PC-3 (cell line): ENCODE measurements around the gene ATP8A2. TPM values are rescaled to one million over a fixed set of nuclear protein-coding genes. Genes with fewer than 3 reads are reported as not detected.

Experiments used
- ATAC-seq: fragments of 200-7000 bp; cut with Tn5 transposase; 2 replicates; pipeline ENCODE4 v1.9.1; 2020; ENCODE audit warnings: mild to moderate bottlenecking, moderate library complexity
- BruUV-seq: library from RNA; stranded (reverse); fragments of 400-500 nt; replicated peaks from 2 replicates; lab custom pipeline; 2021; lab: Mats Ljungman, UMichigan
- CTCF ChIA-PET: fragments of 300-600 bp; sonication (Branson Sonifier 250); formaldehyde crosslinking; loops from one replicate; lab custom pipeline; 2022; ENCODE audit warnings: antibody characterized with exemption; lab: Charles Lee
- POLR2A ChIA-PET: fragments of 300-600 bp; sonication (Branson Sonifier 250); formaldehyde crosslinking; loops from one replicate; lab custom pipeline; 2022; ENCODE audit warnings: antibody characterized with exemption; ENCODE audit not compliant: unreplicated experiment; lab: Charles Lee
- DNase-seq: peaks from one replicate; pipeline ENCODE4 v3.0.0-alpha.2; 2015
- H2AFZ ChIP-seq: fragments of 300-600 bp; sonication (generic); 2 replicates; pipeline ENCODE4 v1.6.0; 2016; ENCODE audit warnings: antibody characterized with exemption, low read length
- H3F3A ChIP-seq: fragments of 300-600 bp; sonication (generic); one replicate; pipeline ENCODE4 v1.6.0; 2017; ENCODE audit warnings: antibody characterized with exemption, low read length, control low read depth, mild to moderate bottlenecking; ENCODE audit not compliant: unreplicated experiment
- H3K27ac ChIP-seq: fragments of 300-600 bp; sonication (generic); 2 replicates; pipeline ENCODE4 v1.5.1; 2016; ENCODE audit warnings: mild to moderate bottlenecking, low read length
- H3K27me3 ChIP-seq: fragments of 300-600 bp; sonication (generic); 2 replicates; pipeline ENCODE4 v1.6.1; 2016; ENCODE audit warnings: low read length, mixed read lengths
- H3K36me3 ChIP-seq: fragments of 300-600 bp; sonication (generic); 2 replicates; pipeline ENCODE4 v1.6.1; 2016; ENCODE audit warnings: low read depth, mixed run types, low read length, mixed read lengths
- H3K4me1 ChIP-seq: fragments of 300-600 bp; sonication (generic); 2 replicates; pipeline ENCODE4 v1.5.1; 2016; ENCODE audit warnings: low read length; ENCODE audit not compliant: insufficient read depth
- H3K4me2 ChIP-seq: fragments of 300-600 bp; sonication (generic); 2 replicates; pipeline ENCODE4 v1.6.0; 2016; ENCODE audit warnings: low read length
- H3K4me3 ChIP-seq: fragments of 300-600 bp; sonication (generic); 2 replicates; pipeline ENCODE4 v1.5.1; 2016; ENCODE audit warnings: mild to moderate bottlenecking, low read length, mixed read lengths
- H3K79me2 ChIP-seq: fragments of 300-600 bp; sonication (generic); 2 replicates; pipeline ENCODE4 v1.6.1; 2017; ENCODE audit warnings: low read length, mixed read lengths
- H3K9ac ChIP-seq: fragments of 300-600 bp; sonication (generic); 2 replicates; pipeline ENCODE4 v1.6.0; 2016; ENCODE audit warnings: mild to moderate bottlenecking, low read length
- H3K9me2 ChIP-seq: fragments of 300-600 bp; sonication (generic); replicated peaks from 2 replicates; pipeline ENCODE4 v1.6.1; 2016; ENCODE audit warnings: mixed run types, low read length, mixed read lengths
- H3K9me3 ChIP-seq: fragments of 300-600 bp; sonication (generic); 2 replicates; pipeline ENCODE4 v1.6.1; 2016; ENCODE audit warnings: low read length, mixed read lengths
- H4K20me1 ChIP-seq: fragments of 300-600 bp; sonication (generic); 2 replicates; pipeline ENCODE4 v1.6.1; 2016; ENCODE audit warnings: low read length, mixed read lengths
- EZH2 ChIP-seq: fragments of 300-600 bp; sonication (generic); IDR thresholded peaks from one replicate; pipeline ENCODE4 v1.6.1; 2017; ENCODE audit warnings: antibody characterized with exemption, mild to moderate bottlenecking, low read length; ENCODE audit not compliant: unreplicated experiment
- EZH2phosphoT487 ChIP-seq: fragments of 300-600 bp; sonication (generic); IDR thresholded peaks from 2 replicates; pipeline ENCODE4 v1.6.1; 2018; ENCODE audit warnings: mild to moderate bottlenecking, antibody characterized with exemption, low read length, borderline replicate concordance
- intact Hi-C: fragments of 100-400 bp; cut with micrococcal nuclease; formaldehyde crosslinking; loops from 2 replicates; pipeline ENCODE4 v1.9.0; 2023
- total RNA-seq: library from RNA; depleted of rRNA; stranded (reverse); fragments of >200 nt; gene quantifications from 2 replicates; pipeline ENCODE4 v1.2.3, GENCODE V29; 2014
- TF ChIP-seq, protein P1 (sequence below): fragments of 300-600 bp; sonication (generic); conservative IDR thresholded peaks from 2 replicates; pipeline ENCODE4 v1.5.1; 2017; ENCODE audit warnings: antibody characterized with exemption, low read depth, mild to moderate bottlenecking, low read length

Gene ATP8A2
- total RNA-seq, 1 experiment from 2014 or later = 0.04 TPM

DNA sequence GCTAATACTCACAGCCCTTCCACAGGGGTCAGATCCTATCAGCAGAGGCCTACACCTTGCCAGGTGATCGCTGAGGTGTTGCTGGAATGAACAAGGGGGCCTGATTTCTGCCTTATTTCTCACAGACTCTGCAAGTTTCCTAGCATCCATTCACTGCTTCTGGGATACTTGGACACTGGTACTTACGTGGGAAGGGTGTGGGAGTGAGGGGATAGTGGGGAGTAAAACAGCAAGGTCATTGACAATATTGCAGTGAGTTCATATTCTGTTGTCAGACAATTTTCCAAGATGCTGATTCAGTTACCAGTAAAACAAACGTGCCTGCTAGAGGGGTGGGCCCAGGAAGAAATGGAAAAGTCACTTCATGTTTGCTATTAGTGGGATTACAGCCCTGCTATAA is 403.5 kb downstream of the ATP8A2 start:
- no peak overlapping the region for H3K27ac ChIP-seq
- H3K79me2 ChIP-seq = no peaks in the 10 kb centered on the region
- H3K27me3 ChIP-seq = no peaks in the 10 kb centered on the region
- POLR2A ChIA-PET = no interaction called here
- ATAC-seq (0 out of 2 replicates have a peak, but pooled peaks have one; percentile 23), DNase-seq (peak; percentile 30)
- H3K4me3 ChIP-seq = no peak overlapping the region
- H3K36me3 ChIP-seq = no peaks in the 10 kb centered on the region
- BruUV-seq = no TSS peak
- no peak overlapping the region for H3K9ac ChIP-seq
- TF ChIP-seq EZH2 (no peak), EZH2phosphoT487 (no peak)
- TF ChIP-seq, protein P1, sequence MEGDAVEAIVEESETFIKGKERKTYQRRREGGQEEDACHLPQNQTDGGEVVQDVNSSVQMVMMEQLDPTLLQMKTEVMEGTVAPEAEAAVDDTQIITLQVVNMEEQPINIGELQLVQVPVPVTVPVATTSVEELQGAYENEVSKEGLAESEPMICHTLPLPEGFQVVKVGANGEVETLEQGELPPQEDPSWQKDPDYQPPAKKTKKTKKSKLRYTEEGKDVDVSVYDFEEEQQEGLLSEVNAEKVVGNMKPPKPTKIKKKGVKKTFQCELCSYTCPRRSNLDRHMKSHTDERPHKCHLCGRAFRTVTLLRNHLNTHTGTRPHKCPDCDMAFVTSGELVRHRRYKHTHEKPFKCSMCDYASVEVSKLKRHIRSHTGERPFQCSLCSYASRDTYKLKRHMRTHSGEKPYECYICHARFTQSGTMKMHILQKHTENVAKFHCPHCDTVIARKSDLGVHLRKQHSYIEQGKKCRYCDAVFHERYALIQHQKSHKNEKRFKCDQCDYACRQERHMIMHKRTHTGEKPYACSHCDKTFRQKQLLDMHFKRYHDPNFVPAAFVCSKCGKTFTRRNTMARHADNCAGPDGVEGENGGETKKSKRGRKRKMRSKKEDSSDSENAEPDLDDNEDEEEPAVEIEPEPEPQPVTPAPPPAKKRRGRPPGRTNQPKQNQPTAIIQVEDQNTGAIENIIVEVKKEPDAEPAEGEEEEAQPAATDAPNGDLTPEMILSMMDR = no peak
- no peaks in the 10 kb centered on the region for H4K20me1 ChIP-seq
- H2AFZ ChIP-seq = no peak overlapping the region
- peaks cover 20% of the 10 kb centered on the region for H3K4me1 ChIP-seq
- H3K9me2 ChIP-seq = no peaks in the 10 kb centered on the region
- no peaks in the 10 kb centered on the region for H3K9me3 ChIP-seq
- intact Hi-C loops = loop anchor here (10.0 kb wide), 1 partner anchor 290 kb away; no protein-coding TSS in a partner anchor
- no peak overlapping the region for H3K4me2 ChIP-seq
- CTCF ChIA-PET = no interaction called here
- no peaks in the 10 kb centered on the region for H3F3A ChIP-seq

DNA sequence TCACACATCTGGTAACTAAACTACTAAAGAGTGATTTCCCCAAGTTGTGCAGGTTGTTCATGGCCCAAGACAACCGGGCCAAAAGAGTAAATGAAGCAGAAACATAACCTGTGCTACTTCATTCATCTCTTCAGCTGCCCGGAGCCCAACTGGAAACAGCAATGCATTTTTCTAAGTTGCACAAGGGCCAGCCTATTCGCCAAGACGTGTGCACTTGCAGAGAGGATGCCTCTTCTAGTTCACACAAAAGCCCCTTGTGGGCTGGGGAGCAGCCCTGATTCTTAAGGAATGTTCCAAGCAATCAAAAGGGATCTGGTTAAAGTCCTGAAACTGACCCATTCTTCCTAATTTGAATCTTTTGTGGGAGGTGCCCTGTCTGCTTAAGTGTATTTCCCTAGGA is 404.2 kb downstream of the ATP8A2 start:
- Histone ChIP-seq H4K20me1 (no peaks in the 10 kb centered on the region), H3K4me1 (peaks cover 15% of the 10 kb centered on the region), H3K27me3 (no peaks in the 10 kb centered on the region), H3K9me2 (no peaks in the 10 kb centered on the region), H3K4me3 (no peak overlapping the region), H3K79me2 (no peaks in the 10 kb centered on the region), H3F3A (no peaks in the 10 kb centered on the region), H3K9me3 (no peaks in the 10 kb centered on the region), H3K27ac (no peak overlapping the region), H3K4me2 (no peak overlapping the region), H3K9ac (no peak overlapping the region), H2AFZ (no peak overlapping the region), H3K36me3 (no peaks in the 10 kb centered on the region)
- intact Hi-C loops = loop anchor here (10.0 kb wide), 1 partner anchor 289 kb away; no protein-coding TSS in a partner anchor
- POLR2A ChIA-PET = no interaction called here
- ATAC-seq = no peak
- BruUV-seq = no TSS peak
- TF ChIP-seq EZH2 = no peak
- TF ChIP-seq EZH2phosphoT487 = no peak
- TF ChIP-seq, protein P1 = no peak
- no peak for DNase-seq
- CTCF ChIA-PET = no interaction called here

DNA sequence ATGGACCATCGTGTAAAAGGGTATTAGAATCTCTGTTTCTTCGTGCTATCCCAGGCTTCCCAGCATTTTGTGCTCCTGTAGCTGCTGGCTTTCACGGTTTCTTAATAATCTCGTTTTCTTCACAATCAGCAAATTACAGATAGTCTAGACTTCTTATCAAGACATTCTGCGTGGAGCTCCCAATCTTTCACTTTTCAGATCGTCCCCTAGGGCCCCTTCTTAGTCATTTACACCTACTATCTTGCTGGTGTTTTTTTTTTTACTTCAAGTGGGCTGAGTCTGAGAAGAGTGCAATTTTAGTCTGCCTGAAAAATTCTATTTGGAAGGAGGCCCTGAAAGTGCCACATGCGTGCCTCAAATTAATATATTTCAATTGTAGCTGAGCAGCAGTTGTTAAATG is 404.9 kb downstream of the ATP8A2 start:
- intact Hi-C loops = loop anchor here (10.0 kb wide), 1 partner anchor 288 kb away; no protein-coding TSS in a partner anchor
- Histone ChIP-seq H2AFZ (no peak overlapping the region), H3K9ac (no peak overlapping the region), H3K4me2 (no peak overlapping the region), H3F3A (no peaks in the 10 kb centered on the region), H3K9me3 (no peaks in the 10 kb centered on the region), H3K9me2 (no peaks in the 10 kb centered on the region), H3K79me2 (no peaks in the 10 kb centered on the region), H4K20me1 (no peaks in the 10 kb centered on the region), H3K4me1 (peaks cover 8% of the 10 kb centered on the region), H3K27me3 (no peaks in the 10 kb centered on the region), H3K4me3 (no peak overlapping the region), H3K27ac (no peak overlapping the region), H3K36me3 (no peaks in the 10 kb centered on the region)
- POLR2A ChIA-PET = no interaction called here
- TF ChIP-seq EZH2 (no peak), EZH2phosphoT487 (no peak)
- TF ChIP-seq, protein P1 = no peak
- DNase-seq (no peak), ATAC-seq (no peak)
- no TSS peak for BruUV-seq
- CTCF ChIA-PET = no interaction called here
